H1 (cell line): ENCODE measurements around the gene WDR90. TPM values are rescaled to one million over a fixed set of nuclear protein-coding genes. Genes with fewer than 3 reads are reported as not detected.
A peak's percentile ranks its signal among the peaks of the same experiment; 100 is the strongest.

Source experiments
- CTCF ChIA-PET: fragments of 300-600 bp; sonication (Branson Sonifier 250); formaldehyde crosslinking; loops from one replicate; lab custom pipeline; 2021; ENCODE audit not compliant: partially characterized antibody; lab: Charles Lee
- POLR2A ChIA-PET: fragments of 300-600 bp; sonication (Branson Sonifier 250); formaldehyde crosslinking; loops from one replicate; lab custom pipeline; 2021; ENCODE audit warnings: inconsistent platforms; ENCODE audit not compliant: partially characterized antibody; lab: Charles Lee
- DNase-seq, 2 experiments: peaks; one replicate each; pipeline versions ENCODE4 v3.0.0 to v3.0.0-alpha.2; 2010 to 2022; ENCODE audit warnings: low spot score in 2 of 2, low read depth in 1 of 2, mixed read lengths in 1 of 2
- FAIRE-seq: peaks from 2 replicates; lab custom pipeline; 2011; peaks lifted over from hg19 to GRCh38; lab: Jason Lieb, UNC
- H2AFZ ChIP-seq: 2 replicates; pipeline ENCODE4 v1.8.1; 2012; ENCODE audit warnings: low read length, inconsistent platforms
- H2AK5ac ChIP-seq: 2 replicates; pipeline ENCODE4 v1.6.1; 2013; ENCODE audit warnings: low read depth, low read length
- H2BK120ac ChIP-seq: replicated peaks from 2 replicates; pipeline ENCODE3; 2013; ENCODE audit warnings: low read depth, low read length, inconsistent platforms
- H2BK12ac ChIP-seq: 2 replicates; pipeline ENCODE4 v1.6.1; 2013; ENCODE audit warnings: low read depth, low read length
- H2BK15ac ChIP-seq: 2 replicates; pipeline ENCODE4 v1.6.1; 2013; ENCODE audit warnings: low read length
- H2BK20ac ChIP-seq: 2 replicates; pipeline ENCODE4 v1.6.1; 2013; ENCODE audit warnings: low read length
- H2BK5ac ChIP-seq: 2 replicates; pipeline ENCODE4 v1.6.1; 2013; ENCODE audit warnings: low read depth, low read length
- H3K14ac ChIP-seq: 2 replicates; pipeline ENCODE4 v1.6.1; 2013; ENCODE audit warnings: inconsistent platforms; ENCODE audit not compliant: insufficient read length
- H3K18ac ChIP-seq: 2 replicates; pipeline ENCODE4 v1.6.1; 2013; ENCODE audit warnings: low read length; ENCODE audit errors: extremely low read depth
- H3K23ac ChIP-seq: 2 replicates; pipeline ENCODE4 v1.6.1; 2013; ENCODE audit warnings: inconsistent platforms; ENCODE audit not compliant: insufficient read length
- H3K23me2 ChIP-seq: 2 replicates; pipeline ENCODE4 v1.6.1; 2013; ENCODE audit warnings: low read depth, low read length
- H3K27ac ChIP-seq: 2 replicates; pipeline ENCODE4 v1.6.1; 2011; ENCODE audit warnings: low read depth, low read length, inconsistent platforms
- H3K27me3 ChIP-seq, 4 experiments: replicated peaks in 1 of 4; 1 replicate in 1 of 4; 2 replicates in 3 of 4; pipeline versions ENCODE4 v1.6.1 to v1.8.1; 2011 to 2013; ENCODE audit warnings: low read length in 3 of 4, mild to moderate bottlenecking in 3 of 4, inconsistent platforms in 2 of 4, mixed read lengths in 2 of 4, moderate library complexity in 1 of 4; ENCODE audit not compliant: control insufficient read depth in 3 of 4, insufficient read depth in 3 of 4; ENCODE audit errors: extremely low read depth in 1 of 4
- H3K36me3 ChIP-seq, 4 experiments: 2 replicates each; pipeline versions ENCODE4 v1.6.1 to v1.8.1; 2011 to 2013; ENCODE audit warnings: mild to moderate bottlenecking in 4 of 4, low read length in 3 of 4, moderate library complexity in 2 of 4, control low read depth in 1 of 4, inconsistent platforms in 1 of 4; ENCODE audit not compliant: insufficient read depth in 4 of 4, control insufficient read depth in 2 of 4
- H3K4ac ChIP-seq: replicated peaks from 2 replicates; pipeline ENCODE3; 2013; ENCODE audit warnings: low read length, low read depth, mixed read lengths, inconsistent platforms; ENCODE audit not compliant: insufficient read length
- H3K4me1 ChIP-seq, 4 experiments: replicated peaks in 1 of 4; 1 replicate in 1 of 4; 2 replicates in 3 of 4; pipeline versions ENCODE4 v1.6.1 to v1.8.1; 2011 to 2013; ENCODE audit warnings: low read length in 3 of 4, inconsistent platforms in 2 of 4, mixed read lengths in 1 of 4; ENCODE audit not compliant: insufficient read depth in 4 of 4, control insufficient read depth in 3 of 4
- H3K4me2 ChIP-seq, 2 experiments: 2 replicates each; pipeline versions ENCODE4 v1.6.1 to v1.8.1; 2011 to 2013; ENCODE audit warnings: low read depth in 2 of 2, low read length in 2 of 2, control low read depth in 1 of 2, inconsistent platforms in 1 of 2, mild to moderate bottlenecking in 1 of 2; ENCODE audit not compliant: insufficient read depth in 1 of 2
- H3K4me3 ChIP-seq, 4 experiments: fragments of 200-600, 300-600 bp in 1 of 4; sonication (generic), shearing (Covaris generic), sonication (Bioruptor Twin) in 1 of 4; 2 replicates each; pipeline versions ENCODE4 v1.5.1 to v1.8.1; 2011 to 2016; ENCODE audit warnings: low read length in 4 of 4, low read depth in 3 of 4, control low read depth in 2 of 4, inconsistent platforms in 2 of 4, mild to moderate bottlenecking in 2 of 4, mixed read lengths in 1 of 4, moderate library complexity in 1 of 4; ENCODE audit not compliant: insufficient read depth in 2 of 4; ENCODE audit errors: extremely low read depth in 1 of 4
- H3K56ac ChIP-seq: replicated peaks from 2 replicates; pipeline ENCODE3; 2013; ENCODE audit warnings: low read depth, mild to moderate bottlenecking, mixed read lengths, low read length, inconsistent platforms; ENCODE audit not compliant: insufficient read length
- H3K79me1 ChIP-seq: 2 replicates; pipeline ENCODE4 v1.6.1; 2013; ENCODE audit warnings: low read depth, low read length, control low read depth
- H3K79me2 ChIP-seq, 2 experiments: 2 replicates each; pipeline versions ENCODE4 v1.6.1 to v1.8.1; 2012 to 2013; ENCODE audit warnings: low read length in 2 of 2, mild to moderate bottlenecking in 2 of 2, inconsistent platforms in 1 of 2; ENCODE audit not compliant: insufficient read depth in 2 of 2, control insufficient read depth in 1 of 2
- H3K9ac ChIP-seq, 4 experiments: replicated peaks in 1 of 4; 1 replicate in 1 of 4; 2 replicates in 3 of 4; pipeline versions ENCODE4 v1.6.1 to v1.8.1; 2011 to 2013; ENCODE audit warnings: low read depth in 3 of 4, low read length in 3 of 4, control low read depth in 2 of 4, mild to moderate bottlenecking in 2 of 4, moderate library complexity in 2 of 4, inconsistent platforms in 1 of 4; ENCODE audit errors: extremely low read depth in 1 of 4
- H3K9me3 ChIP-seq, 2 experiments: 2 replicates each; pipeline versions ENCODE4 v1.6.1 to v1.8.1; 2012 to 2013; ENCODE audit warnings: mild to moderate bottlenecking in 2 of 2, moderate library complexity in 2 of 2, control low read depth in 1 of 2, inconsistent platforms in 1 of 2, low read depth in 1 of 2, low read length in 1 of 2, mixed read lengths in 1 of 2; ENCODE audit not compliant: insufficient read depth in 2 of 2
- H4K20me1 ChIP-seq, 2 experiments: replicated peaks in 1 of 2; 2 replicates each; pipeline versions ENCODE3 to v1.8.1; 2011 to 2013; ENCODE audit warnings: inconsistent platforms in 2 of 2, low read length in 2 of 2, mild to moderate bottlenecking in 1 of 2; ENCODE audit not compliant: insufficient read depth in 2 of 2, control insufficient read depth in 1 of 2
- H4K5ac ChIP-seq: 2 replicates; pipeline ENCODE4 v1.6.1; 2013; ENCODE audit warnings: low read length, low read depth, mixed read lengths, inconsistent platforms; ENCODE audit not compliant: insufficient read length
- H4K8ac ChIP-seq: 2 replicates; pipeline ENCODE4 v1.8.0; 2013; ENCODE audit warnings: mild to moderate bottlenecking, moderate library complexity, low read length, inconsistent platforms; ENCODE audit not compliant: insufficient read depth; ENCODE audit errors: extremely low read depth
- H4K91ac ChIP-seq: replicated peaks from 2 replicates; pipeline ENCODE3; 2013; ENCODE audit warnings: low read length, mixed read lengths, inconsistent platforms; ENCODE audit not compliant: insufficient read length
- EP300 ChIP-seq, 2 experiments: IDR thresholded peaks; 1 replicate in 1 of 2; 2 replicates in 1 of 2; pipeline ENCODE4 v1.6.1; 2011 to 2012; ENCODE audit warnings: low read depth in 2 of 2, low read length in 2 of 2, mild to moderate bottlenecking in 2 of 2, borderline replicate concordance in 1 of 2, inconsistent platforms in 1 of 2, moderate library complexity in 1 of 2
- EZH2 ChIP-seq: fragments of 200-600 bp; sonication (generic); IDR thresholded peaks from 2 replicates; pipeline ENCODE4 v1.7.1; 2012; ENCODE audit warnings: low read depth, mild to moderate bottlenecking, moderate library complexity, low read length, inconsistent platforms; ENCODE audit not compliant: severe bottlenecking
- MAX ChIP-seq: IDR thresholded peaks from 2 replicates; pipeline ENCODE4 v1.6.1; 2012; ENCODE audit warnings: inconsistent platforms
- NANOG ChIP-seq: IDR thresholded peaks from 2 replicates; pipeline ENCODE4 v1.6.1; 2011; ENCODE audit warnings: low read length, low read depth, mild to moderate bottlenecking, inconsistent platforms; ENCODE audit not compliant: insufficient read depth, poor library complexity, severe bottlenecking
- USF2 ChIP-seq: IDR thresholded peaks from 2 replicates; pipeline ENCODE4 v1.6.1; 2011; ENCODE audit warnings: low read length, improper control_type of control experiment
- ZNF274 ChIP-seq: IDR thresholded peaks from 2 replicates; pipeline ENCODE4 v1.7.0; 2012; ENCODE audit warnings: low read length, borderline replicate concordance; ENCODE audit errors: extremely low read depth
- WGBS, 2 experiments: shearing (Covaris generic) in 1 of 2; methylation state at CpG; one replicate each; pipeline versions ENCODE4 v1.1.6 to v1.1.7; 2013 to 2015; ENCODE audit warnings: low lambda C conversion rate in 2 of 2, mixed read lengths in 2 of 2, inconsistent platforms in 1 of 2, low coverage in 1 of 2, missing lambda C conversion rate in 1 of 2; ENCODE audit not compliant: insufficient replicate concordance in 2 of 2, insufficient coverage in 1 of 2, insufficient read length in 1 of 2; ENCODE audit errors: extremely low coverage in 1 of 2, missing lambda C conversion rate in 1 of 2; 5-methylcytosine and 5-hydroxymethylcytosine counted together
- long read RNA-seq, 2 experiments: library from RNA in 1 of 2; library from capped mRNA in 1 of 2; stranded (forward); transcript quantifications; one replicate each; pipeline ENCODE4 v2.0.0, GENCODE V29; 2021; ENCODE audit warnings: inconsistent platforms in 1 of 2
- polyA minus RNA-seq, 3 experiments: library from RNA; depleted of rRNA, polyadenylated mRNA; stranded (reverse); fragments of >200 nt; gene quantifications; 1 replicate in 2 of 3; 2 replicates in 1 of 3; pipeline ENCODE4 v1.2.3, GENCODE V29; 2011
- polyA plus RNA-seq, 7 experiments: library from polyadenylated mRNA; depleted of rRNA in 3 of 7; stranded (reverse) in 5 of 7; unstranded in 2 of 7; fragments of >200 nt in 5 of 7; fragments of 200-250 nt in 2 of 7; gene quantifications; 1 replicate in 5 of 7; 2 replicates in 1 of 7; 4 replicates in 1 of 7; pipeline versions ENCODE4 v1.2.1 to v1.2.3, GENCODE V29; 2011 to 2013; ENCODE audit warnings: missing spikeins in 2 of 7, mixed read lengths in 2 of 7
- total RNA-seq: library from RNA; stranded (reverse); fragmentation: NEBNext Ultra II Directional; extraction: Animal tissue kit (Norgen Biotek cat#: 25700); gene quantifications from 2 replicates; pipeline ENCODE4 v1.2.1, GENCODE V29; 2021

Gene WDR90
- total RNA-seq, result 44.4 and 47.2 TPM in 2 replicates
- polyA plus RNA-seq (2011; rRNA removed), result 24.0 and 38.1 TPM in 2 replicates
- 32.6 TPM for polyA plus RNA-seq (2011; cell fraction: cytosol; rRNA removed)
- 254 TPM for polyA plus RNA-seq (2011; cell fraction: nucleus; rRNA removed)
- polyA plus RNA-seq (2012, experiment 1 of 2), result 27.7 to 55.2 TPM (median 53.5 TPM) in 4 replicates
- 26.8 TPM for polyA plus RNA-seq (2012, experiment 2 of 2)
- 24.8 TPM for polyA plus RNA-seq (2013, experiment 1 of 2)
- polyA plus RNA-seq (2013, experiment 2 of 2), result 21.9 TPM
- 13.8 TPM in 2 replicates for polyA minus RNA-seq (2011; rRNA and poly(A)+ RNA removed)
- 18.3 TPM for polyA minus RNA-seq (2011; cell fraction: cytosol; rRNA and poly(A)+ RNA removed)
- 52.9 TPM for polyA minus RNA-seq (2011; cell fraction: nucleus; rRNA and poly(A)+ RNA removed)
- long read RNA-seq, experiment 1, partial matches to known transcripts, result 4 of 7 reads
- long read RNA-seq, experiment 1, other reads (novel, unspliced or antisense), result 2 of 7 reads
- long read RNA-seq, experiment 2, result 0 reads

DNA sequence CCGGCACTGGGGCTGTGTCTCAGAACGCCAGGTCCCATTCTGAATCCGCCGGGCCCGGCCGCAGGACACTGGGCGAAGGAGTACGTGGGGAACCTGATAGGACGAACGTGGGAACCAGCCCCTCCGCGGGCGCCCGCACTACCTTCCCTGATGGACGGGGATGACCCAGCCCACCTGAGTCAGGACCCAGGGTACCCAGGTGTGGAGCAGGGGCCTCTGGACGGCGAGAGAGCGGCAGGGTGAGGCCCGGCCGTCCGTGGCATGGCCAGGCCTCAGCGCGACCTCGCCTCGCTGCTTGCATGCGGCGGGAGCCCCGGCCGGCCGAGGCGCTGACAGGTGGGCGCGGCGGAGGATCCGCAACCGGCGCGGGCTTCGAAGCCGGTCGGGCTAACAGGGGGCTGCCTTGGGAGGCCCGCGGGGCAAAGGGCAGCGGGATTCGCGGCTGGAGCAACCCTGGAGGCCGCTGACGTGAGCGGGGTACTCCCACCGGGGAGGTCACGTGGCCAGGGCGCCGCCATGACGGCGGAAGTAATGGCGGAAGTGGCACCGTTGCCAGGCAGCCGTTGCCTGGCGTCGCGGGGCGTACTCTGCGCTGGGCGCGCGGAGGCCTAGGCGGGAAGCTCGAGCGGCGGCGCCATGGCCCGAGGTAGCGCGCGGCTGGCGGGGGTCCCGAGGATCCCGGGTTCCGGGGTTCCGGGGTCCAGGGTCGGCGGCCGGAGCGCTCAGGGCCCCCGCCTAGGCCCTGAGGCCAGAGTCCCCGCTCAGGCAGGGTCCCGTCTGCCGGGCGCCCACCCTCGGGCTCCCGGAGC, at the start of gene WDR90:
WDR90 (plus strand) TSS at position 585 of the 809 bp plus-strand sequence; CDS start at position 637, 52 bp downstream.
- Histone ChIP-seq H4K91ac (peak within 1 kb of the TSS; percentile 6), H3K23ac (no peak within 1 kb of the TSS), H2AK5ac (no peak within 1 kb of the TSS), H4K20me1 (peaks cover 0 to 9% of the 10 kb centered on the region in 2 experiments), H3K27ac (peak within 1 kb of the TSS; percentile 35; the same call in 1 of the 2 replicates), H3K4me1 (peaks cover 0 to 4% (median under 1%) of the 10 kb centered on the region in 4 experiments; a peak in 4 of 7 replicates), H3K79me1 (no peaks in the 10 kb centered on the region; the same call in 1 of the 2 replicates), H2BK5ac (peak within 1 kb of the TSS; percentile 52), H3K79me2 (no peaks in the 10 kb centered on the region), H3K4me2 (peak within 1 kb of the TSS; percentile 67 to 86), H3K18ac (peak within 1 kb of the TSS; percentile 32), H2BK20ac (no peak within 1 kb of the TSS), H3K23me2 (peaks cover 7% of the 10 kb centered on the region), H2BK15ac (no peak within 1 kb of the TSS), H3K9me3 (no peaks in the 10 kb centered on the region), H2BK120ac (no peak within 1 kb of the TSS), H3K9ac (peak within 1 kb of the TSS; percentile 38 to 55 (median 50); a peak in 6 of 7 replicates), H3K56ac (peak within 1 kb of the TSS; percentile 77), H2BK12ac (peak within 1 kb of the TSS; percentile 50; the same call in 1 of the 2 replicates), H3K27me3 (no peaks in the 10 kb centered on the region), H3K4me3 (peak within 1 kb of the TSS; percentile 59 to 76 (median 68)), H3K4ac (no peak within 1 kb of the TSS), H2AFZ (no peak within 1 kb of the TSS), H3K36me3 (peaks cover 0 to 9% (median 1%) of the 10 kb centered on the region in 4 experiments; a peak in 1 of 8 replicates), H4K8ac (peak within 1 kb of the TSS; percentile 82), H3K14ac (no peak within 1 kb of the TSS), H4K5ac (peak within 1 kb of the TSS; percentile 28)
- 2% methylated on average over 82 of the region's 91 CpGs; no CpG with 5 or more reads in 1 of the 2 experiments for WGBS, 2 experiments
- POLR2A ChIA-PET, result interaction anchor here (0.8 to 2.9 kb wide), 21 partner anchors 9 to 278 kb away, joined by 3 to 14 read pairs (median 4); partner anchors contain the start of genes JMJD8, METTL26, MRPL28 and RHBDL1
- FAIRE-seq, result no peak
- CTCF ChIA-PET, result interaction anchor here (0.6 to 7.9 kb wide), 25 partner anchors 8 to 638 kb away, joined by 3 to 104 read pairs (median 5); partner anchors contain the start of genes JMJD8, METTL26, NHLRC4 and RHBDL1
- peak in 1 of 2 experiments; percentile 97 for DNase-seq
- TF ChIP-seq USF2, result peak; percentile 96
- no peak for TF ChIP-seq EZH2
- TF ChIP-seq NANOG, result no peak
- TF ChIP-seq MAX, result peak; percentile 95
- TF ChIP-seq EP300 (IDR thresholded peaks at IDR 0.05; ENCODE audit: borderline replicate concordance in 1 of 2, low read depth in 2 of 2, low read length in 2 of 2), result no peak
- TF ChIP-seq ZNF274, result no peak
